ENCODE measurements around the gene ZBTB42.

DNA sequence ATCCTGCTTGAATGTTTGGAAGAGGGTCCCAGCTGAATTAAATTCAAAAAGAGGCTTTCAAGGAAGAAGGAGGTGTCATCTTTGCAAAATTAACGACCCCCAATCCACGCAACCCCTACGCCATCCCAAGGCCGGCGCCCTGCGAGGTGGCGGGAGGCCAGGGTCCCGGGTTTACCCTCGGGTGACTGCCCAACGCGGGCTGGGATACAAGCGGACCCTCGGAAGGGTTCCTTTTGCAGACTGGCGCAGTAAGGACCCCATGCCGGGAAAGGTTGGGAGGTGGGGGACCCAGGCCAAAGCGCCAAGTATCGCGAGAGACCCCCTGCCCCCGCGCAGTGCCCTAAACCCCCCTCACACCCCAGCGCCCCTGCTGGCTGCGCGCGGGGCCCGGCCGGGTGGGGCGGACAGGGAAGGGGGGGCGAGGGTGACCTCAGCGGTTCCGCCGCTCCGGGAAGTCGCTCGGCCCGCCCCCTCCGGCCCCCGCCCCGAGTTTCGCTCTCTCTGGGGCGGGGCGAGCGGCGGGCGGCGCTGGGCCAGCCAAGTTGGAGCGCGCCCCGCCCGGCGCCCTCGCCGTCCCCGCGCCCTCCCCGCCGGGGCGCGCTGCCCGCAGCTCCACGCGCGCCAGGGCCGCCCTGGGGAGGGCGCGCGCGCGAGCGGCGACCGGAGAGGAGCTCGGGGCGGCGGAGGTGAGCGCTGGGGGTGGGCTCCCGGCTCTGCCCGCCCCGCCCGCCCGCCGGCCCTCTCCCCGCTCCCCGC, 708 bp upstream of the ZBTB42 start:
- TF ChIP-seq EZH2 (IDR thresholded peaks at IDR 0.05; ENCODE audit: borderline replicate concordance, low read depth, low read length, poor library complexity, severe bottlenecking) = no peak
- TF ChIP-seq, protein P1, sequence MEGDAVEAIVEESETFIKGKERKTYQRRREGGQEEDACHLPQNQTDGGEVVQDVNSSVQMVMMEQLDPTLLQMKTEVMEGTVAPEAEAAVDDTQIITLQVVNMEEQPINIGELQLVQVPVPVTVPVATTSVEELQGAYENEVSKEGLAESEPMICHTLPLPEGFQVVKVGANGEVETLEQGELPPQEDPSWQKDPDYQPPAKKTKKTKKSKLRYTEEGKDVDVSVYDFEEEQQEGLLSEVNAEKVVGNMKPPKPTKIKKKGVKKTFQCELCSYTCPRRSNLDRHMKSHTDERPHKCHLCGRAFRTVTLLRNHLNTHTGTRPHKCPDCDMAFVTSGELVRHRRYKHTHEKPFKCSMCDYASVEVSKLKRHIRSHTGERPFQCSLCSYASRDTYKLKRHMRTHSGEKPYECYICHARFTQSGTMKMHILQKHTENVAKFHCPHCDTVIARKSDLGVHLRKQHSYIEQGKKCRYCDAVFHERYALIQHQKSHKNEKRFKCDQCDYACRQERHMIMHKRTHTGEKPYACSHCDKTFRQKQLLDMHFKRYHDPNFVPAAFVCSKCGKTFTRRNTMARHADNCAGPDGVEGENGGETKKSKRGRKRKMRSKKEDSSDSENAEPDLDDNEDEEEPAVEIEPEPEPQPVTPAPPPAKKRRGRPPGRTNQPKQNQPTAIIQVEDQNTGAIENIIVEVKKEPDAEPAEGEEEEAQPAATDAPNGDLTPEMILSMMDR (conservative IDR thresholded peaks at IDR 0.05; ENCODE audit: low read depth, low read length) = no peak
